WTC11 (cell line): ENCODE results near the gene HDAC7.

Experiments
- AFF4 ChIP-seq: sonication (generic); formaldehyde crosslinking; IDR thresholded peaks from 2 replicates; pipeline ENCODE4 v1.8.1; 2023; ENCODE audit warnings: mild to moderate bottlenecking, missing genetic modification reagents, borderline replicate concordance
- CTCF ChIP-seq: fragments of 200-600 bp; IDR thresholded peaks from 2 replicates; pipeline ENCODE4 v1.8.0; 2022; ENCODE audit warnings: antibody characterized with exemption
- FOXJ3 ChIP-seq: sonication (generic); formaldehyde crosslinking; IDR thresholded peaks from 2 replicates; pipeline ENCODE4 v1.9.0; 2021; ENCODE audit warnings: missing genetic modification reagents, mild to moderate bottlenecking, borderline replicate concordance
- GABPB1 ChIP-seq: sonication (generic); formaldehyde crosslinking; IDR thresholded peaks from 2 replicates; pipeline ENCODE4 v1.8.1; 2023; ENCODE audit warnings: mild to moderate bottlenecking, missing genetic modification reagents
- HMGA2 ChIP-seq: fragments of 250-450 bp; sonication (Bioruptor Pico); IDR thresholded peaks from 2 replicates; pipeline ENCODE4 v1.4.0; 2021; ENCODE audit warnings: mild to moderate bottlenecking, moderate library complexity
- KAT7 ChIP-seq: sonication (generic); formaldehyde crosslinking; IDR thresholded peaks from 2 replicates; pipeline ENCODE4 v1.8.1; 2023; ENCODE audit warnings: missing genetic modification reagents, mild to moderate bottlenecking, borderline replicate concordance
- NFYB ChIP-seq: sonication (generic); formaldehyde crosslinking; conservative IDR thresholded peaks from 2 replicates; pipeline ENCODE4 v1.8.0; 2022; ENCODE audit warnings: low read depth, missing genetic modification reagents
- SMAD4 ChIP-seq: sonication (generic); formaldehyde crosslinking; IDR thresholded peaks from 2 replicates; pipeline ENCODE4 v1.8.0; 2022; ENCODE audit warnings: mild to moderate bottlenecking, missing genetic modification reagents
- TP53 ChIP-seq: sonication (generic); formaldehyde crosslinking; IDR thresholded peaks from 2 replicates; pipeline ENCODE4 v1.8.1; 2023; ENCODE audit warnings: mild to moderate bottlenecking, missing genetic modification reagents
- ZBTB43 ChIP-seq: sonication (generic); formaldehyde crosslinking; IDR thresholded peaks from 2 replicates; pipeline ENCODE4 v1.8.1; 2023; ENCODE audit warnings: mild to moderate bottlenecking, missing genetic modification reagents
- ZNF121 ChIP-seq: sonication (generic); formaldehyde crosslinking; IDR thresholded peaks from 2 replicates; pipeline ENCODE4 v1.8.0; 2023; ENCODE audit warnings: missing genetic modification reagents

- TF ChIP-seq TP53 (CRISPR knock-in tag) (no peak), CTCF (no peak), NFYB (CRISPR knock-in tag) (no peak), FOXJ3 (CRISPR knock-in tag) (no peak), GABPB1 (CRISPR knock-in tag) (no peak), SMAD4 (CRISPR knock-in tag) (no peak), AFF4 (CRISPR knock-in tag) (no peak), KAT7 (CRISPR knock-in tag) (no peak), ZNF121 (CRISPR knock-in tag) (no peak), ZBTB43 (CRISPR knock-in tag) (no peak), HMGA2 (CRISPR knock-in tag) (no peak)
Observed at GRCh38 chr12:47833591-47834012, 13.9 kb upstream of the HDAC7 start.
